ENCODE measurements around the gene THAP7.

DNA sequence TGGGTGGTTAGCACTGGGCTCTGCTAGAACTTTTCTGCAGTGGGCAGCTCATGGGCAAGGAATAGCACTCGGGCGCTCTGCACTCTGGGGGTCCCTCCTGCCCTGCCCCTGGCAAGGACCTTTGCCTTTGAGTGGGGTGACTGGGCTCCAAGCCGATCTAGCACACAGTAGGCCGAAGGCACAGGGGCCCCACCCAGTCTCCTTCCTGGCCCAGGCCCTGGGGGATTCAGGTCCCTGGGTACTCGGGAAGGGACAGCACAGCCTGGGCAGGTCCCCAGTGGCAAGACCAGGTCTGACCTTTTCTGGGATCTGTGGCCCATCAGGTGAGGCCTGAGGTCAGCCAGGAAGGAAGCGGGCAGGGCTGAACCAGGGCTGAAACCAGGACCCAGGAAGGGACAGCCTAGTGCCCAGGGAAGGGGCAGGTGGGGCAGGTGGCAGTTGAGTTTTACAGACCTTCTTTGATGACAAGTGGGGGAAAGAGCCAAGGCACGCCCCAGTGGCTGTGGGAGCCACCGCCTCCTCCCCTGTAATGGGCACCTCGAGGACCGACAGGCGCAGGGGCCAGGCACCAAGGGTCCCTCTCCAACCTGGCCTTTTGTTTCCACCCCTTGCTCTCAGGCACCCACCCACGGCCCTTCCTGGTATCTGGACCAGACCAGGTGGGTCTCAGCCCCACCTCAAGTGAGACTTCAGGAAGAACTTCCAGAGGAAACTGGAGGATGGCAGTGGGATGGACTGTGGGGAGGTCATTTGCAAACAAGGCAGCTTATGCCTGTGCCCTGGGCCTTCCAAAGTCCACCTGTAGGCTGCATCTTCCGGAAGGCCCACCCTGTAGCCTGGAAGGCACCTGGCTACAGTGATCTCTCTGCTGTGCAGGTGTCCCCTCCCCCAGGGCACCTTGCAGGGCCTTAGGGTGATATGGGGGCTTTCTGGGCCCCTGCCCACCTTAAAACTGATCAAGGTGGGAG lies 35.7 kb downstream of the THAP7 start:
- TF ChIP-seq, protein P1, sequence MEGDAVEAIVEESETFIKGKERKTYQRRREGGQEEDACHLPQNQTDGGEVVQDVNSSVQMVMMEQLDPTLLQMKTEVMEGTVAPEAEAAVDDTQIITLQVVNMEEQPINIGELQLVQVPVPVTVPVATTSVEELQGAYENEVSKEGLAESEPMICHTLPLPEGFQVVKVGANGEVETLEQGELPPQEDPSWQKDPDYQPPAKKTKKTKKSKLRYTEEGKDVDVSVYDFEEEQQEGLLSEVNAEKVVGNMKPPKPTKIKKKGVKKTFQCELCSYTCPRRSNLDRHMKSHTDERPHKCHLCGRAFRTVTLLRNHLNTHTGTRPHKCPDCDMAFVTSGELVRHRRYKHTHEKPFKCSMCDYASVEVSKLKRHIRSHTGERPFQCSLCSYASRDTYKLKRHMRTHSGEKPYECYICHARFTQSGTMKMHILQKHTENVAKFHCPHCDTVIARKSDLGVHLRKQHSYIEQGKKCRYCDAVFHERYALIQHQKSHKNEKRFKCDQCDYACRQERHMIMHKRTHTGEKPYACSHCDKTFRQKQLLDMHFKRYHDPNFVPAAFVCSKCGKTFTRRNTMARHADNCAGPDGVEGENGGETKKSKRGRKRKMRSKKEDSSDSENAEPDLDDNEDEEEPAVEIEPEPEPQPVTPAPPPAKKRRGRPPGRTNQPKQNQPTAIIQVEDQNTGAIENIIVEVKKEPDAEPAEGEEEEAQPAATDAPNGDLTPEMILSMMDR (IDR thresholded peaks at IDR 0.05), result no peak
- no peak for TF ChIP-seq EZH2 (IDR thresholded peaks at IDR 0.05; ENCODE audit: borderline replicate concordance, insufficient read depth, low read depth, low read length, poor library complexity, severe bottlenecking)
